HG02678 (cell line): ENCODE results near the gene PEMT.
"Not testable (repeated sequence)": the region's sequence is repeated elsewhere in the genome, so short reads cannot be mapped to it uniquely, and the experiment has no call there.

Experiments used
- ATAC-seq: cut with Tn5 transposase; IDR thresholded peaks from one replicate; pipeline ENCODE4 v1.9.1; 2021; ENCODE audit warnings: mild to moderate bottlenecking, moderate library complexity; ENCODE audit not compliant: unreplicated experiment

Gene PEMT

GRCh38 chr17:17493249-17493985 lies 98.1 kb downstream of the PEMT start:
- no peak for ATAC-seq

GRCh38 chr17:17492571-17492970 lies 98.9 kb downstream of the PEMT start:
- ATAC-seq: no peak

- no peak for ATAC-seq
These were observed 99.4 kb downstream of the PEMT start for GRCh38 chr17:17492085-17492484.

GRCh38 chr17:17491546-17491988 lies 99.9 kb downstream of the PEMT start:
- ATAC-seq: no peak

- no peak for ATAC-seq
These were observed 100.5 kb downstream of the PEMT start for GRCh38 chr17:17491031-17491471.

GRCh38 chr17:17487998-17488397 lies 103.5 kb downstream of the PEMT start:
- no peak for ATAC-seq

- ATAC-seq: not testable (repeated sequence)
These were observed 105.1 kb downstream of the PEMT start for GRCh38 chr17:17486416-17486815.

GRCh38 chr17:17485420-17485819 lies 106.1 kb downstream of the PEMT start:
- ATAC-seq: no peak

- no peak for ATAC-seq
These were observed 107.0 kb downstream of the PEMT start for GRCh38 chr17:17484451-17484899.

- ATAC-seq: no peak
These were observed 109.6 kb downstream of the PEMT start for GRCh38 chr17:17481860-17482259.

GRCh38 chr17:17480593-17481148 lies 110.8 kb downstream of the PEMT start:
- no peak for ATAC-seq

- no peak for ATAC-seq
These were observed 112.3 kb downstream of the PEMT start for GRCh38 chr17:17479209-17479608.

GRCh38 chr17:17476865-17477467 lies 114.5 kb downstream of the PEMT start, which contains the start of gene MED9:
MED9 (plus strand) TSS chr17:17477000; CDS start chr17:17477042, 42 bp downstream.
- ATAC-seq: peak; percentile 82

- ATAC-seq: no peak
These were observed 117.2 kb downstream of the PEMT start for GRCh38 chr17:17474341-17474740.

- ATAC-seq: no peak
These were observed 119.1 kb downstream of the PEMT start for GRCh38 chr17:17472333-17472920.

- ATAC-seq: no peak
These were observed 121.5 kb downstream of the PEMT start for GRCh38 chr17:17469996-17470395.

GRCh38 chr17:17469358-17469757 lies 122.2 kb downstream of the PEMT start:
- ATAC-seq: no peak

- no peak for ATAC-seq
These were observed 123.1 kb downstream of the PEMT start for GRCh38 chr17:17468217-17469010.

GRCh38 chr17:17467720-17468119 lies 123.8 kb downstream of the PEMT start:
- no peak for ATAC-seq

- ATAC-seq: no peak
These were observed 124.5 kb downstream of the PEMT start for GRCh38 chr17:17467016-17467415.

GRCh38 chr17:17466511-17466910 lies 125.0 kb downstream of the PEMT start:
- no peak for ATAC-seq
